GM23248 (cell line): ENCODE data around the gene TASOR. TPM values are rescaled to one million over a fixed set of nuclear protein-coding genes. Genes with fewer than 3 reads are reported as not detected.
"Not testable (repeated sequence)": the region's sequence is repeated elsewhere in the genome, so short reads cannot be mapped to it uniquely, and the experiment has no call there.

Source experiments
- DNase-seq: peaks from one replicate; pipeline ENCODE4 v3.0.0-alpha.2; 2015
- H2AFZ ChIP-seq: fragments of 200-600 bp; sonication (generic); 2 replicates; pipeline ENCODE4 v1.6.1; 2016; ENCODE audit warnings: antibody characterized with exemption
- H3F3A ChIP-seq: fragments of 200-600 bp; sonication (generic); 2 replicates; pipeline ENCODE4 v1.6.1; 2016; ENCODE audit warnings: mild to moderate bottlenecking, antibody characterized with exemption, mixed run types; ENCODE audit not compliant: insufficient read depth
- H3K27ac ChIP-seq: fragments of 200-600 bp; sonication (generic); 2 replicates; pipeline ENCODE4 v1.5.1; 2016; ENCODE audit warnings: mild to moderate bottlenecking
- H3K27me3 ChIP-seq: fragments of 200-600 bp; sonication (generic); replicated peaks from 2 replicates; pipeline ENCODE4 v1.6.1; 2016; ENCODE audit warnings: mild to moderate bottlenecking; ENCODE audit not compliant: insufficient read depth
- H3K36me3 ChIP-seq: fragments of 200-600 bp; sonication (generic); 2 replicates; pipeline ENCODE4 v1.6.1; 2016; ENCODE audit warnings: low read depth, mild to moderate bottlenecking
- H3K4me1 ChIP-seq: fragments of 200-600 bp; sonication (generic); 2 replicates; pipeline ENCODE4 v1.6.1; 2016; ENCODE audit warnings: mild to moderate bottlenecking; ENCODE audit not compliant: insufficient read depth
- H3K4me2 ChIP-seq: fragments of 200-600 bp; sonication (generic); one replicate; pipeline ENCODE4 v1.6.1; 2016; ENCODE audit warnings: mild to moderate bottlenecking; ENCODE audit not compliant: unreplicated experiment
- H3K4me3 ChIP-seq: fragments of 200-600 bp; sonication (generic); 2 replicates; pipeline ENCODE4 v1.5.1; 2016; ENCODE audit warnings: mild to moderate bottlenecking
- H3K79me2 ChIP-seq: fragments of 200-600 bp; sonication (generic); 2 replicates; pipeline ENCODE4 v1.6.1; 2016; ENCODE audit warnings: mild to moderate bottlenecking; ENCODE audit not compliant: insufficient read depth
- H3K9ac ChIP-seq: fragments of 200-600 bp; sonication (generic); 2 replicates; pipeline ENCODE4 v1.6.1; 2016; ENCODE audit warnings: mild to moderate bottlenecking
- H3K9me2 ChIP-seq: fragments of 200-600 bp; sonication (generic); 2 replicates; pipeline ENCODE4 v1.6.1; 2016; ENCODE audit warnings: mixed run types, mild to moderate bottlenecking, moderate library complexity; ENCODE audit not compliant: insufficient read depth
- H3K9me3 ChIP-seq: fragments of 200-600 bp; sonication (generic); one replicate; pipeline ENCODE4 v1.6.1; 2017; ENCODE audit warnings: low read depth
- H4K20me1 ChIP-seq: fragments of 200-600 bp; sonication (generic); 2 replicates; pipeline ENCODE4 v1.6.0; 2016; ENCODE audit not compliant: insufficient read depth
- EZH2 ChIP-seq: fragments of 200-600 bp; sonication (generic); IDR thresholded peaks from 2 replicates; pipeline ENCODE4 v1.6.1; 2018; ENCODE audit warnings: antibody characterized with exemption, mild to moderate bottlenecking; ENCODE audit not compliant: insufficient read depth, poor library complexity, severe bottlenecking
- EZH2phosphoT487 ChIP-seq: fragments of 200-600 bp; sonication (generic); IDR thresholded peaks from 2 replicates; pipeline ENCODE4 v1.6.1; 2018; ENCODE audit warnings: antibody characterized with exemption, moderate library complexity, mild to moderate bottlenecking, low read depth; ENCODE audit not compliant: insufficient read depth
- WGBS, 2 experiments: methylation state at CpG; one replicate each; pipeline ENCODE4 v1.1.6; 2015 to 2017; ENCODE audit warnings: low lambda C conversion rate in 2 of 2, low coverage in 1 of 2; ENCODE audit errors: missing lambda C conversion rate in 2 of 2; 5-methylcytosine and 5-hydroxymethylcytosine counted together
- in situ Hi-C: fragments of 300-500 bp; cut with MboI; formaldehyde crosslinking; loops from 2 replicates; pipeline ENCODE4 v1.15.0; 2020
- polyA plus RNA-seq: library from polyadenylated mRNA; unstranded; fragments of >200 nt; fragmentation: Nextera tagmentation; extraction: Ambion mirVana; gene quantifications from 2 replicates; pipeline ENCODE4 v1.2.1, GENCODE V29; 2016
- total RNA-seq: library from RNA; depleted of rRNA; stranded (reverse); fragments of >200 nt; shearing (Covaris generic); gene quantifications from 2 replicates; pipeline ENCODE4 v1.2.3, GENCODE V29; 2014

Gene TASOR
- total and polyA plus RNA-seq, 2 experiments from 2014 or later: 15.7 to 56.8 TPM

DNA sequence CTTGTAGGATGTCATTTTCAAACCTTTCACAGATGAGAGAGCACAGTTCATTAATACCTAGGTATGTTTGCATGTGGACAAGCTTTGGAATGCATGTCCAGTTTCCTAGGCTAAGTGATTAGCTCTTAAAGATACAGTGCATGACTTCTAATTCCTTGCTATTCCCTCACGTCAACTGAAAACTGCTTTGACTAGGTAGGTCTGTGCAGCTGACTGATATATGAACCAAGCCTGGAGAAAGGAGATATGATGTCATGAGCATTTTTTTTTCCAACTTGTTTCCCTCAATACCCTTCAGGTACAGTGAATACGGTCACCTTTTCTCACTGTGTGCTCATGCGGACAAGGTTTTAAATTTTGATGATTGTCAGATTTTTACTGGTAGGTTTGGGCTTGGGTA is 41.6 kb upstream of the TASOR start:
- H3K4me2 ChIP-seq: no peak overlapping the region
- H3K4me1 ChIP-seq: no peaks in the 10 kb centered on the region
- no peaks in the 10 kb centered on the region for H3K9me3 ChIP-seq
- no peaks in the 10 kb centered on the region for H3F3A ChIP-seq
- H3K27ac ChIP-seq: no peak overlapping the region
- no peaks in the 10 kb centered on the region for H4K20me1 ChIP-seq
- no peaks in the 10 kb centered on the region for H3K36me3 ChIP-seq
- H3K4me3 ChIP-seq: no peak overlapping the region
- no peak for DNase-seq
- no peaks in the 10 kb centered on the region for H3K9me2 ChIP-seq
- H2AFZ ChIP-seq: no peak overlapping the region
- 92 to 100% methylated on average over 3 of the region's 3 CpGs for WGBS, 2 experiments
- H3K79me2 ChIP-seq: no peaks in the 10 kb centered on the region
- no peak overlapping the region for H3K9ac ChIP-seq
- H3K27me3 ChIP-seq: no peaks in the 10 kb centered on the region
- TF ChIP-seq EZH2 (no peak), EZH2phosphoT487 (no peak)
- in situ Hi-C loops: no loop called here

- no peak overlapping the region for H2AFZ ChIP-seq
- no peaks in the 10 kb centered on the region for H3K27me3 ChIP-seq
- in situ Hi-C loops: no loop called here
These were observed 37.8 kb upstream of the TASOR start for GRCh38 chr3:56720849-56721248.

GRCh38 chr3:56718809-56719208 is 35.7 kb upstream of the TASOR start:
- H3K36me3 ChIP-seq, H3K9me3 ChIP-seq, H2AFZ ChIP-seq, H3K4me1 ChIP-seq, H3K4me2 ChIP-seq, H4K20me1 ChIP-seq, H3K4me3 ChIP-seq, DNase-seq, H3K27me3 ChIP-seq, in situ Hi-C loops, H3K9me2 ChIP-seq, H3K27ac ChIP-seq, H3F3A ChIP-seq, H3K79me2 ChIP-seq, H3K9ac ChIP-seq: not testable (repeated sequence)
- 85 to 91% methylated on average over 4 to 12 of the region's 21 CpGs for WGBS, 2 experiments

More at GRCh38 chr3:56720849-56721248, 37.8 kb upstream of the TASOR start:
- H3K4me2 ChIP-seq: no peak overlapping the region
- H3K9me3 ChIP-seq: no peaks in the 10 kb centered on the region
- H3K4me1 ChIP-seq: no peaks in the 10 kb centered on the region
- H3K4me3 ChIP-seq: no peak overlapping the region
- no peaks in the 10 kb centered on the region for H3F3A ChIP-seq
- no peak for DNase-seq
- H3K27ac ChIP-seq: no peak overlapping the region
- H3K79me2 ChIP-seq: no peaks in the 10 kb centered on the region
- H3K9me2 ChIP-seq: no peaks in the 10 kb centered on the region
- H4K20me1 ChIP-seq: no peaks in the 10 kb centered on the region
- TF ChIP-seq EZH2phosphoT487 (no peak), EZH2 (no peak)
- no peak overlapping the region for H3K9ac ChIP-seq
- H3K36me3 ChIP-seq: no peaks in the 10 kb centered on the region

GRCh38 chr3:56711344-56711743 is 28.3 kb upstream of the TASOR start:
- Histone ChIP-seq H2AFZ (no peak overlapping the region), H3K9me3 (no peaks in the 10 kb centered on the region), H3F3A (no peaks in the 10 kb centered on the region), H3K4me3 (no peak overlapping the region), H3K79me2 (no peaks in the 10 kb centered on the region), H3K9ac (no peak overlapping the region), H3K27me3 (no peaks in the 10 kb centered on the region), H3K36me3 (no peaks in the 10 kb centered on the region), H3K9me2 (no peaks in the 10 kb centered on the region), H4K20me1 (no peaks in the 10 kb centered on the region), H3K27ac (no peak overlapping the region), H3K4me2 (no peak overlapping the region), H3K4me1 (no peaks in the 10 kb centered on the region)
- in situ Hi-C loops: no loop called here
- WGBS, 2 experiments: 72 to 87% methylated on average over 2 of the region's 2 CpGs
- DNase-seq: no peak
- TF ChIP-seq EZH2 (no peak), EZH2phosphoT487 (no peak)

- 64 to 71% methylated on average over 6 of the region's 6 CpGs for WGBS, 2 experiments
- H3K9ac ChIP-seq, H3K4me1 ChIP-seq, H3F3A ChIP-seq, H3K27me3 ChIP-seq, H3K4me3 ChIP-seq, H3K9me2 ChIP-seq, H4K20me1 ChIP-seq, H3K36me3 ChIP-seq, DNase-seq, H3K79me2 ChIP-seq, H3K9me3 ChIP-seq, H2AFZ ChIP-seq, H3K27ac ChIP-seq, H3K4me2 ChIP-seq: not testable (repeated sequence)
- in situ Hi-C loops: loop anchor here (10.0 kb wide), 1 partner anchor 87 kb away; no protein-coding TSS in a partner anchor
These were observed 24.3 kb upstream of the TASOR start for GRCh38 chr3:56707412-56707811.
